CD14-positive monocyte (primary cell): Measurements from ENCODE around the gene RBMS3. TPM values are rescaled to one million over a fixed set of nuclear protein-coding genes. Genes with fewer than 3 reads are reported as not detected.

Experiments
- DNase-seq, 3 donors: peaks; one replicate each; pipeline ENCODE4 v3.0.0-alpha.2; 2011 to 2022
- H2AFZ ChIP-seq: 2 replicates; pipeline ENCODE4 v1.6.0; 2012; ENCODE audit warnings: mild to moderate bottlenecking, low read depth, low read length, inconsistent platforms; ENCODE audit not compliant: insufficient read depth, poor library complexity, severe bottlenecking
- H3K27ac ChIP-seq, 2 donors: 1 replicate in 1 of 2; 2 replicates in 1 of 2; pipeline ENCODE4 v1.5.1; 2012 to 2013; ENCODE audit warnings: low read length in 2 of 2, control low read depth in 1 of 2, inconsistent platforms in 1 of 2, low read depth in 1 of 2, mild to moderate bottlenecking in 1 of 2
- H3K27me3 ChIP-seq, 2 donors: one replicate each; pipeline versions ENCODE4 v1.6.0 to v1.6.1; 2011 to 2013; ENCODE audit warnings: low read length in 2 of 2; ENCODE audit not compliant: control insufficient read depth in 2 of 2, insufficient read depth in 2 of 2
- H3K36me3 ChIP-seq, 2 donors: replicated peaks in 1 of 2; 1 replicate in 1 of 2; 2 replicates in 1 of 2; pipeline versions ENCODE4 v1.5.1 to v1.6.1; 2012 to 2013; ENCODE audit warnings: low read length in 2 of 2, control low read depth in 1 of 2, inconsistent platforms in 1 of 2, mild to moderate bottlenecking in 1 of 2; ENCODE audit not compliant: insufficient read depth in 2 of 2, control insufficient read depth in 1 of 2
- H3K4me1 ChIP-seq, 2 donors: 1 replicate in 1 of 2; 2 replicates in 1 of 2; pipeline versions ENCODE4 v1.5.1 to v1.6.1; 2012 to 2013; ENCODE audit warnings: low read length in 2 of 2, control low read depth in 1 of 2, inconsistent platforms in 1 of 2, mild to moderate bottlenecking in 1 of 2, moderate library complexity in 1 of 2; ENCODE audit not compliant: insufficient read depth in 2 of 2, control insufficient read depth in 1 of 2
- H3K4me2 ChIP-seq: replicated peaks from 2 replicates; pipeline ENCODE3; 2012; ENCODE audit warnings: low read length, moderate library complexity, mild to moderate bottlenecking; ENCODE audit not compliant: poor library complexity, severe bottlenecking; ENCODE audit errors: extremely low read depth
- H3K4me3 ChIP-seq, 3 experiments: fragments of 200-600 bp in 1 of 3; sonication (generic) in 1 of 3; replicated peaks in 1 of 3; 1 replicate in 2 of 3; 2 replicates in 1 of 3; pipeline ENCODE4 v1.5.1; 2011 to 2013; ENCODE audit warnings: low read length in 3 of 3, mild to moderate bottlenecking in 3 of 3, control low read depth in 2 of 3, low read depth in 2 of 3, inconsistent platforms in 1 of 3, moderate library complexity in 1 of 3
- H3K79me2 ChIP-seq: 2 replicates; pipeline ENCODE4 v1.6.0; 2012; ENCODE audit warnings: mild to moderate bottlenecking, control low read depth, inconsistent platforms, low read length, moderate library complexity; ENCODE audit not compliant: insufficient read depth
- H3K9ac ChIP-seq: 2 replicates; pipeline ENCODE4 v1.6.0; 2017; ENCODE audit warnings: low read length, mild to moderate bottlenecking; ENCODE audit not compliant: insufficient read depth, poor library complexity, severe bottlenecking
- H3K9me3 ChIP-seq, 2 donors: replicated peaks in 1 of 2; 1 replicate in 1 of 2; 2 replicates in 1 of 2; pipeline versions ENCODE4 v1.5.1 to v1.6.1; 2012 to 2013; ENCODE audit warnings: low read length in 2 of 2, control low read depth in 1 of 2; ENCODE audit not compliant: control insufficient read depth in 1 of 2, insufficient read depth in 1 of 2
- H4K20me1 ChIP-seq: 2 replicates; pipeline ENCODE4 v1.6.0; 2012; ENCODE audit warnings: mild to moderate bottlenecking, low read length, control low read depth, moderate library complexity; ENCODE audit not compliant: insufficient read depth
- H3K27ac Mint-ChIP-seq, 7 donors: one replicate each; pipeline ENCODE4 v1.8.0; 2020; ENCODE audit warnings: mild to moderate bottlenecking in 7 of 7, mixed read lengths in 7 of 7, moderate library complexity in 6 of 7, inconsistent platforms in 2 of 7
- H3K27me3 Mint-ChIP-seq, 3 donors: one replicate each; pipeline ENCODE4 v1.8.0; 2021 to 2022; ENCODE audit warnings: low read depth in 3 of 3, mild to moderate bottlenecking in 3 of 3, mixed read lengths in 3 of 3, moderate library complexity in 3 of 3, inconsistent platforms in 1 of 3
- H3K36me3 Mint-ChIP-seq, 2 donors: one replicate each; pipeline ENCODE4 v1.8.0; 2020; ENCODE audit warnings: mixed read lengths in 2 of 2, inconsistent platforms in 1 of 2, mild to moderate bottlenecking in 1 of 2
- H3K4me1 Mint-ChIP-seq: one replicate; pipeline ENCODE4 v1.8.0; 2020; ENCODE audit warnings: mild to moderate bottlenecking, mixed read lengths
- H3K4me3 Mint-ChIP-seq, 2 donors: one replicate each; pipeline ENCODE4 v1.8.0; 2020; ENCODE audit warnings: mild to moderate bottlenecking in 2 of 2, mixed read lengths in 2 of 2, moderate library complexity in 1 of 2
- H3K9me3 Mint-ChIP-seq, 7 donors: one replicate each; pipeline ENCODE4 v1.8.0; 2020 to 2022; ENCODE audit warnings: mixed read lengths in 7 of 7, mild to moderate bottlenecking in 6 of 7, moderate library complexity in 6 of 7, inconsistent platforms in 2 of 7
- CTCF ChIP-seq: fragments of 200-600 bp; IDR thresholded peaks from one replicate; pipeline ENCODE4 v1.8.0; 2022; ENCODE audit warnings: antibody characterized with exemption, mild to moderate bottlenecking
- WGBS: methylation state at CpG from one replicate; pipeline ENCODE4 v1.1.5; 2013; ENCODE audit warnings: missing lambda C conversion rate; ENCODE audit not compliant: insufficient coverage; 5-methylcytosine and 5-hydroxymethylcytosine counted together
- intact Hi-C, 2 donors: fragments of 100-400 bp; cut with micrococcal nuclease; formaldehyde crosslinking; loops; one replicate each; pipeline versions ENCODE4 v1.15.0 to v1.15.1; 2023
- polyA plus RNA-seq, 3 donors: library from polyadenylated mRNA; depleted of rRNA in 1 of 3; unstranded in 2 of 3; stranded (reverse) in 1 of 3; fragments of 300-500 nt in 2 of 3; fragments of >200 nt in 1 of 3; fragmentation: Illumina TruSeq in 2 of 3; gene quantifications; 1 replicate in 2 of 3; 2 replicates in 1 of 3; pipeline ENCODE4 v1.2.3, GENCODE V29; 2012 to 2021

The RBMS3 gene
- polyA plus RNA-seq, 3 donors, result not detected

GRCh38 chr3:29353807-29354206 lies 72.9 kb downstream of the RBMS3 start:
- no CpG with 5 or more reads among the region's 1 CpG for WGBS
- H3K9me3 Mint-ChIP-seq, result peaks cover 0 to 5% (median 0%) of the 10 kb centered on the region in 7 donors
- H3K27ac ChIP-seq, result no peak overlapping the region
- H3K27me3 Mint-ChIP-seq, result no peaks in the 10 kb centered on the region
- no peak overlapping the region for H3K4me2 ChIP-seq
- H3K36me3 ChIP-seq, result no peaks in the 10 kb centered on the region
- H3K4me1 ChIP-seq, result no peaks in the 10 kb centered on the region
- no peak overlapping the region for H3K27ac Mint-ChIP-seq
- H3K4me1 Mint-ChIP-seq, result peaks cover 2% of the 10 kb centered on the region
- no peaks in the 10 kb centered on the region for H4K20me1 ChIP-seq
- intact Hi-C loops, result no loop called here
- TF ChIP-seq CTCF, result no peak
- H2AFZ ChIP-seq, result no peak overlapping the region
- H3K36me3 Mint-ChIP-seq, result no peaks in the 10 kb centered on the region
- no peak for DNase-seq
- no peak overlapping the region for H3K4me3 Mint-ChIP-seq
- no peaks in the 10 kb centered on the region for H3K9me3 ChIP-seq
- H3K4me3 ChIP-seq, result no peak overlapping the region
- H3K79me2 ChIP-seq, result no peaks in the 10 kb centered on the region
- no peak overlapping the region for H3K9ac ChIP-seq
- H3K27me3 ChIP-seq, result no peaks in the 10 kb centered on the region

DNA sequence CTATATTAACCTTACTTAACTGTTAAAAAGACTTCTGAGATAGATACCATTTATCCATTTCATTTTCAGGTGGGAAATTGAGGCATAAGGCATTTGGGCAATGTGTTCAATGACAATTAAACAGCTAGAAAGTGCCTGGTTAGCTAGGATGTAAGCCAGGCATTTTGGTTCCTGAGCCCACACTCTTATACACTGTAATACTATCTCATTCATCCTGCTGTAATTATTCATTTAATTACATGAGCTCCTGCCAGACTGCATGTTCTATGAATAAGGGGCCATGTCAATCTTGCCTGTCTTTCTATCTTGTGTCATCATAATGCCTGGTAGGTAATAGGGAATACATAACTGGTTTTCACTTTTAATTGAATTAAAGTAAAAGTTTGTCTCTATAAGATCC lies 74.0 kb downstream of the RBMS3 start:
- no peaks in the 10 kb centered on the region for H3K36me3 Mint-ChIP-seq
- peaks cover 0 to 5% (median 0%) of the 10 kb centered on the region in 7 donors for H3K9me3 Mint-ChIP-seq
- no peak for DNase-seq
- Histone ChIP-seq H2AFZ (no peak overlapping the region), H3K36me3 (no peaks in the 10 kb centered on the region), H3K27me3 (no peaks in the 10 kb centered on the region), H3K27ac (no peak overlapping the region), H3K4me2 (no peak overlapping the region), H3K4me1 (no peaks in the 10 kb centered on the region), H3K9ac (no peak overlapping the region), H3K9me3 (no peaks in the 10 kb centered on the region), H3K79me2 (no peaks in the 10 kb centered on the region), H3K4me3 (no peak overlapping the region), H4K20me1 (no peaks in the 10 kb centered on the region)
- no peak overlapping the region for H3K4me3 Mint-ChIP-seq
- no peak for TF ChIP-seq CTCF
- H3K27me3 Mint-ChIP-seq, result no peaks in the 10 kb centered on the region
- intact Hi-C loops, result no loop called here
- H3K4me1 Mint-ChIP-seq, result peaks cover 4% of the 10 kb centered on the region
- no peak overlapping the region for H3K27ac Mint-ChIP-seq
